ENCODE measurements around the gene APBA1.

The APBA1 gene

GRCh38 chr9:69472101-69472620 is 200.0 kb downstream of the APBA1 start:
- no peak for DNase-seq (ENCODE audit: low spot score)

- DNase-seq (ENCODE audit: low spot score) = peak; percentile 69
Observed at GRCh38 chr9:69471433-69471832, 200.7 kb downstream of the APBA1 start.

GRCh38 chr9:69470186-69470977 is 201.8 kb downstream of the APBA1 start:
- DNase-seq (ENCODE audit: low spot score) = peak; percentile 10

GRCh38 chr9:69469136-69469535 is 203.0 kb downstream of the APBA1 start:
- DNase-seq (ENCODE audit: low spot score) = no peak

- DNase-seq (ENCODE audit: low spot score) = no peak
Observed at GRCh38 chr9:69468380-69468779, 203.8 kb downstream of the APBA1 start.

- DNase-seq (ENCODE audit: low spot score) = peak; percentile 43
Observed at GRCh38 chr9:69466151-69466550, 206.0 kb downstream of the APBA1 start.

- no peak for DNase-seq (ENCODE audit: low spot score)
Observed at GRCh38 chr9:69465473-69465872, 206.7 kb downstream of the APBA1 start.

- DNase-seq (ENCODE audit: low spot score) = no peak
Observed at GRCh38 chr9:69463497-69464068, 208.6 kb downstream of the APBA1 start.

- no peak for DNase-seq (ENCODE audit: low spot score)
Observed at GRCh38 chr9:69462394-69462793, 209.8 kb downstream of the APBA1 start.

GRCh38 chr9:69461103-69461887 is 210.9 kb downstream of the APBA1 start:
- DNase-seq (ENCODE audit: low spot score) = no peak

- DNase-seq (ENCODE audit: low spot score) = no peak
Observed at GRCh38 chr9:69460012-69460411, 212.2 kb downstream of the APBA1 start.

GRCh38 chr9:69458176-69458575 is 214.0 kb downstream of the APBA1 start:
- no peak for DNase-seq (ENCODE audit: low spot score)

- DNase-seq (ENCODE audit: low spot score) = no peak
Observed at GRCh38 chr9:69456201-69456600, 216.0 kb downstream of the APBA1 start.

GRCh38 chr9:69455311-69455710 is 216.9 kb downstream of the APBA1 start:
- no peak for DNase-seq (ENCODE audit: low spot score)

- DNase-seq (ENCODE audit: low spot score) = no peak
Observed at GRCh38 chr9:69454321-69454720, 217.8 kb downstream of the APBA1 start.

GRCh38 chr9:69453746-69454145 is 218.4 kb downstream of the APBA1 start:
- DNase-seq (ENCODE audit: low spot score) = no peak

GRCh38 chr9:69452110-69452782 is 219.9 kb downstream of the APBA1 start:
- DNase-seq (ENCODE audit: low spot score) = peak; percentile 93

GRCh38 chr9:69446496-69446895 is 225.7 kb downstream of the APBA1 start:
- DNase-seq (ENCODE audit: low spot score) = no peak

GRCh38 chr9:69445251-69445650 is 226.9 kb downstream of the APBA1 start:
- no peak for DNase-seq (ENCODE audit: low spot score)

- no peak for DNase-seq (ENCODE audit: low spot score)
Observed at GRCh38 chr9:69444791-69445190, 227.4 kb downstream of the APBA1 start.

- DNase-seq (ENCODE audit: low spot score) = peak; percentile 85
Observed at GRCh38 chr9:69444021-69444420, 228.2 kb downstream of the APBA1 start.

- peak; percentile 95 for DNase-seq (ENCODE audit: low spot score)
Observed at GRCh38 chr9:69443178-69443577, 229.0 kb downstream of the APBA1 start.

Measured in kidney tubule cell (primary cell).